Suprapubic skin (tissue), 3 donors: Measurements from ENCODE around the gene GPR62.

Experiments used
- EP300 ChIP-seq: sonication (generic); formaldehyde crosslinking; IDR thresholded peaks from one replicate; pipeline ENCODE4 v1.6.1; 2017; ENCODE audit warnings: antibody characterized with exemption
- POLR2A ChIP-seq, 2 donors: fragments of 450-650 bp; IDR thresholded peaks; one replicate each; pipeline ENCODE4 v1.6.1; 2017; ENCODE audit warnings: antibody characterized with exemption in 2 of 2, mild to moderate bottlenecking in 2 of 2, moderate library complexity in 2 of 2
- TF ChIP-seq, protein P1 (sequence below), 2 donors: fragments of 200-600 bp in 1 of 2; fragments of 450-650 bp in 1 of 2; sonication (generic) in 1 of 2; IDR thresholded peaks; one replicate each; pipeline ENCODE4 v1.5.1; 2016 to 2019; ENCODE audit warnings: antibody characterized with exemption in 2 of 2, mild to moderate bottlenecking in 1 of 2, moderate library complexity in 1 of 2

GRCh38 chr3:52005571-52005986, 50.4 kb downstream of the GPR62 start:
- TF ChIP-seq, protein P1, sequence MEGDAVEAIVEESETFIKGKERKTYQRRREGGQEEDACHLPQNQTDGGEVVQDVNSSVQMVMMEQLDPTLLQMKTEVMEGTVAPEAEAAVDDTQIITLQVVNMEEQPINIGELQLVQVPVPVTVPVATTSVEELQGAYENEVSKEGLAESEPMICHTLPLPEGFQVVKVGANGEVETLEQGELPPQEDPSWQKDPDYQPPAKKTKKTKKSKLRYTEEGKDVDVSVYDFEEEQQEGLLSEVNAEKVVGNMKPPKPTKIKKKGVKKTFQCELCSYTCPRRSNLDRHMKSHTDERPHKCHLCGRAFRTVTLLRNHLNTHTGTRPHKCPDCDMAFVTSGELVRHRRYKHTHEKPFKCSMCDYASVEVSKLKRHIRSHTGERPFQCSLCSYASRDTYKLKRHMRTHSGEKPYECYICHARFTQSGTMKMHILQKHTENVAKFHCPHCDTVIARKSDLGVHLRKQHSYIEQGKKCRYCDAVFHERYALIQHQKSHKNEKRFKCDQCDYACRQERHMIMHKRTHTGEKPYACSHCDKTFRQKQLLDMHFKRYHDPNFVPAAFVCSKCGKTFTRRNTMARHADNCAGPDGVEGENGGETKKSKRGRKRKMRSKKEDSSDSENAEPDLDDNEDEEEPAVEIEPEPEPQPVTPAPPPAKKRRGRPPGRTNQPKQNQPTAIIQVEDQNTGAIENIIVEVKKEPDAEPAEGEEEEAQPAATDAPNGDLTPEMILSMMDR (IDR thresholded peaks at IDR 0.05), result no peak
- TF ChIP-seq POLR2A (IDR thresholded peaks at IDR 0.05) (no peak), EP300 (no peak)
